Naive thymus-derived CD4-positive, alpha-beta T cell (primary cell): ENCODE measurements around the gene TRIM40. TPM values are rescaled to one million over a fixed set of nuclear protein-coding genes. Genes with fewer than 3 reads are reported as not detected.
"Not testable (repeated sequence)": the region's sequence is repeated elsewhere in the genome, so short reads cannot be mapped to it uniquely, and the experiment has no call there.

ENCODE experiments used
- ATAC-seq: fragments of 150-1000 bp; cut with Tn5 transposase; 2 replicates; pipeline ENCODE4 v1.10.0; 2021; ENCODE audit warnings: mild to moderate bottlenecking, moderate library complexity
- CTCF ChIA-PET: fragments of 350-600 bp; sonication (Branson Sonifier 250); formaldehyde crosslinking; loops from one replicate; lab custom pipeline; 2021; ENCODE audit warnings: antibody characterized with exemption; lab: Charles Lee
- POLR2A ChIA-PET: fragments of 350-600 bp; sonication (Branson Sonifier 250); formaldehyde crosslinking; loops from one replicate; lab custom pipeline; 2021; ENCODE audit warnings: antibody characterized with exemption, inconsistent platforms; lab: Charles Lee
- DNase-seq, 9 donors: peaks; one replicate each; pipeline versions ENCODE4 v3.0.0 to v3.0.0-alpha.2; 2020 to 2022; ENCODE audit warnings: mixed read lengths in 1 of 9
- H3K27ac ChIP-seq: one replicate; pipeline ENCODE4 v1.7.0; 2013; ENCODE audit warnings: mild to moderate bottlenecking, low read depth, low read length, moderate library complexity
- H3K27me3 ChIP-seq, 2 donors: one replicate each; pipeline ENCODE4 v1.7.0; 2013; ENCODE audit warnings: low read length in 2 of 2, mild to moderate bottlenecking in 2 of 2, moderate library complexity in 2 of 2; ENCODE audit not compliant: control insufficient read depth in 2 of 2, insufficient read depth in 2 of 2
- H3K36me3 ChIP-seq, 3 experiments: 1 replicate in 2 of 3; 2 replicates in 1 of 3; pipeline ENCODE4 v1.7.0; 2013; ENCODE audit warnings: low read length in 3 of 3, mild to moderate bottlenecking in 3 of 3, moderate library complexity in 1 of 3; ENCODE audit not compliant: insufficient read depth in 3 of 3, control insufficient read depth in 2 of 3
- H3K4me1 ChIP-seq, 2 donors: one replicate each; pipeline ENCODE4 v1.7.0; 2013; ENCODE audit warnings: low read length in 2 of 2, mild to moderate bottlenecking in 2 of 2, moderate library complexity in 1 of 2; ENCODE audit not compliant: control insufficient read depth in 2 of 2, insufficient read depth in 2 of 2
- H3K4me3 ChIP-seq: 2 replicates; pipeline ENCODE4 v1.7.0; 2013; ENCODE audit warnings: mild to moderate bottlenecking, low read length
- H3K9me3 ChIP-seq, 3 experiments: 1 replicate in 2 of 3; 2 replicates in 1 of 3; pipeline ENCODE4 v1.7.0; 2013; ENCODE audit warnings: low read length in 3 of 3; ENCODE audit not compliant: control insufficient read depth in 2 of 3
- H3K27ac Mint-ChIP-seq, 9 donors: one replicate each; pipeline ENCODE4 v1.8.0; 2020 to 2022; ENCODE audit warnings: mixed read lengths in 9 of 9, mild to moderate bottlenecking in 8 of 9, moderate library complexity in 5 of 9, inconsistent platforms in 2 of 9
- H3K27me3 Mint-ChIP-seq, 5 donors: one replicate each; pipeline ENCODE4 v1.8.0; 2021 to 2022; ENCODE audit warnings: mixed read lengths in 5 of 5, mild to moderate bottlenecking in 1 of 5
- H3K36me3 Mint-ChIP-seq, 5 donors: one replicate each; pipeline ENCODE4 v1.8.0; 2020 to 2022; ENCODE audit warnings: mixed read lengths in 5 of 5, mild to moderate bottlenecking in 3 of 5, inconsistent platforms in 1 of 5
- H3K4me1 Mint-ChIP-seq, 7 donors: one replicate each; pipeline ENCODE4 v1.8.0; 2020 to 2022; ENCODE audit warnings: mixed read lengths in 7 of 7, mild to moderate bottlenecking in 3 of 7, inconsistent platforms in 1 of 7
- H3K4me3 Mint-ChIP-seq, 10 donors: one replicate each; pipeline ENCODE4 v1.8.0; 2020 to 2022; ENCODE audit warnings: mild to moderate bottlenecking in 10 of 10, mixed read lengths in 10 of 10, moderate library complexity in 6 of 10, inconsistent platforms in 2 of 10
- H3K9me3 Mint-ChIP-seq, 11 donors: one replicate each; pipeline ENCODE4 v1.8.0; 2020 to 2022; ENCODE audit warnings: mixed read lengths in 11 of 11, mild to moderate bottlenecking in 4 of 11, inconsistent platforms in 1 of 11, moderate library complexity in 1 of 11
- intact Hi-C, 2 donors: fragments of 100-400 bp; cut with micrococcal nuclease; formaldehyde crosslinking; loops; one replicate each; pipeline ENCODE4 v1.15.1; 2023
- polyA plus RNA-seq, 2 donors: library from polyadenylated mRNA; unstranded; fragments of 300-500 nt; fragmentation: Illumina TruSeq; gene quantifications; one replicate each; pipeline ENCODE4 v1.2.3, GENCODE V29; 2021
- total RNA-seq, 6 experiments: library from RNA in 5 of 6; stranded (reverse) in 5 of 6; gene quantifications; 1 replicate in 5 of 6; 2 replicates in 1 of 6; pipeline ENCODE4 v1.2.3 and lab custom pipeline; 2021 to 2026

Gene TRIM40
- total and polyA plus RNA-seq, 7 experiments from 2014 or later, result not detected

GRCh38 chr6:30131947-30132497, 3.9 kb upstream of the TRIM40 start:
- Mint-ChIP-seq H3K27me3 (peaks cover 55 to 78% (median 65%) of the 10 kb centered on the region in 5 donors), H3K4me1 (peaks cover 3 to 26% (median 6%) of the 10 kb centered on the region in 7 donors), H3K36me3 (no peaks in the 10 kb centered on the region), H3K9me3 (no peaks in the 10 kb centered on the region), H3K27ac (no peak overlapping the region), H3K4me3 (no peak overlapping the region)
- H3K27ac ChIP-seq, result no peak overlapping the region
- CTCF ChIA-PET, result interaction anchor here (1.1 to 8.5 kb wide), 7 partner anchors 10 to 284 kb away, joined by 3 to 170 read pairs (median 3); no protein-coding TSS in a partner anchor
- POLR2A ChIA-PET, result interaction anchor here (1.3 to 1.4 kb wide), 2 partner anchors 30 to 71 kb away, joined by 3 read pairs; partner anchors contain the start of gene POLR1H
- H3K9me3 ChIP-seq, result no peaks in the 10 kb centered on the region
- no peaks in the 10 kb centered on the region for H3K36me3 ChIP-seq
- ATAC-seq, result no peak
- H3K4me1 ChIP-seq, result peaks cover 0 to 4% of the 10 kb centered on the region in 2 donors
- no peak for DNase-seq
- no peak overlapping the region for H3K4me3 ChIP-seq
- intact Hi-C loops, result loop anchor here (1.0 to 2.0 kb wide), 7 partner anchors 29 to 284 kb away; partner anchors contain the start of gene POLR1H (in 1 of the 2)
- peaks cover 5 to 12% of the 10 kb centered on the region in 2 donors for H3K27me3 ChIP-seq

GRCh38 chr6:30135147-30135546, 793 bp upstream of the TRIM40 start:
- no peaks in the 10 kb centered on the region for H3K36me3 Mint-ChIP-seq
- Histone ChIP-seq H3K9me3 (no peaks in the 10 kb centered on the region), H3K27me3 (peaks cover 0 to 3% of the 10 kb centered on the region in 2 donors), H3K4me1 (peaks cover 0 to 4% of the 10 kb centered on the region in 2 donors), H3K27ac (no peak overlapping the region), H3K4me3 (no peak overlapping the region), H3K36me3 (no peaks in the 10 kb centered on the region)
- H3K4me1 Mint-ChIP-seq, result peaks cover 2 to 18% (median 6%) of the 10 kb centered on the region in 7 donors
- H3K27ac Mint-ChIP-seq, result no peak overlapping the region
- CTCF ChIA-PET, result interaction anchor here (0.9 to 8.5 kb wide), 2 partner anchors 31 to 54 kb away, joined by 3 to 170 read pairs; no protein-coding TSS in a partner anchor
- intact Hi-C loops, result no loop called here
- no peak overlapping the region for H3K4me3 Mint-ChIP-seq
- H3K9me3 Mint-ChIP-seq, result peaks cover 0 to 1% (median 0%) of the 10 kb centered on the region in 11 donors
- DNase-seq (no peak), ATAC-seq (no peak)
- H3K27me3 Mint-ChIP-seq, result peaks cover 24 to 73% (median 47%) of the 10 kb centered on the region in 5 donors
- POLR2A ChIA-PET, result no interaction called here

GRCh38 chr6:30136570-30137286, 788 bp downstream of the TRIM40 start:
- Histone ChIP-seq H3K27me3 (peaks cover 0 to 3% of the 10 kb centered on the region in 2 donors), H3K36me3 (no peaks in the 10 kb centered on the region), H3K9me3 (no peaks in the 10 kb centered on the region), H3K4me3 (no peak overlapping the region), H3K27ac (no peak overlapping the region), H3K4me1 (no peaks in the 10 kb centered on the region)
- peaks cover 0 to 2% (median 0%) of the 10 kb centered on the region in 11 donors for H3K9me3 Mint-ChIP-seq
- ATAC-seq (no peak), DNase-seq (no peak)
- no peaks in the 10 kb centered on the region for H3K36me3 Mint-ChIP-seq
- H3K4me3 Mint-ChIP-seq, result no peak overlapping the region
- no peak overlapping the region for H3K27ac Mint-ChIP-seq
- H3K27me3 Mint-ChIP-seq, result peaks cover 25 to 72% (median 43%) of the 10 kb centered on the region in 5 donors
- ChIA-PET CTCF (interaction anchor here (8.5 kb wide), 1 partner anchor 33 kb away, joined by 170 read pairs; no protein-coding TSS in a partner anchor), POLR2A (no interaction called here)
- intact Hi-C loops, result no loop called here
- H3K4me1 Mint-ChIP-seq, result peaks cover 0 to 8% (median 0%) of the 10 kb centered on the region in 7 donors

- H3K36me3 ChIP-seq, H3K9me3 Mint-ChIP-seq, H3K27ac Mint-ChIP-seq, ATAC-seq, POLR2A ChIA-PET, DNase-seq, H3K4me1 ChIP-seq, H3K4me1 Mint-ChIP-seq, H3K27me3 ChIP-seq, H3K27ac ChIP-seq, H3K36me3 Mint-ChIP-seq, CTCF ChIA-PET, H3K9me3 ChIP-seq, H3K4me3 Mint-ChIP-seq, H3K4me3 ChIP-seq, intact Hi-C loops: not testable (repeated sequence)
- H3K27me3 Mint-ChIP-seq, result peaks cover 22 to 77% (median 43%) of the 10 kb centered on the region in 5 donors
Observed at GRCh38 chr6:30140240-30140639, 4.3 kb downstream of the TRIM40 start.

- no peak overlapping the region for H3K4me3 Mint-ChIP-seq
- peaks cover 28 to 66% (median 42%) of the 10 kb centered on the region in 5 donors for H3K27me3 Mint-ChIP-seq
- H3K27ac Mint-ChIP-seq, result no peak overlapping the region
- no peaks in the 10 kb centered on the region for H3K36me3 Mint-ChIP-seq
- peaks cover 0 to 2% (median 0%) of the 10 kb centered on the region in 11 donors for H3K9me3 Mint-ChIP-seq
- intact Hi-C loops, result no loop called here
- ChIA-PET POLR2A (no interaction called here), CTCF (no interaction called here)
- peaks cover 0 to 4% (median 0%) of the 10 kb centered on the region in 7 donors for H3K4me1 Mint-ChIP-seq
- no peaks in the 10 kb centered on the region for H3K9me3 ChIP-seq
- no peaks in the 10 kb centered on the region for H3K4me1 ChIP-seq
- H3K4me3 ChIP-seq, result no peak overlapping the region
- DNase-seq (no peak), ATAC-seq (no peak)
- no peak overlapping the region for H3K27ac ChIP-seq
- H3K27me3 ChIP-seq, result no peaks in the 10 kb centered on the region
- no peaks in the 10 kb centered on the region for H3K36me3 ChIP-seq
Observed at GRCh38 chr6:30142665-30143064, 6.7 kb downstream of the TRIM40 start.

- H3K27me3 ChIP-seq, result no peaks in the 10 kb centered on the region
- Mint-ChIP-seq H3K36me3 (no peaks in the 10 kb centered on the region), H3K27me3 (peaks cover 34 to 55% (median 40%) of the 10 kb centered on the region in 5 donors), H3K4me3 (no peak overlapping the region), H3K27ac (no peak overlapping the region), H3K9me3 (peaks cover 0 to 2% (median 0%) of the 10 kb centered on the region in 11 donors), H3K4me1 (peaks cover 0 to 4% (median 0%) of the 10 kb centered on the region in 7 donors)
- H3K9me3 ChIP-seq, result no peaks in the 10 kb centered on the region
- no peaks in the 10 kb centered on the region for H3K36me3 ChIP-seq
- DNase-seq (no peak), ATAC-seq (no peak)
- H3K4me1 ChIP-seq, result no peaks in the 10 kb centered on the region
- POLR2A ChIA-PET, result no interaction called here
- no peak overlapping the region for H3K27ac ChIP-seq
- intact Hi-C loops, result no loop called here
- CTCF ChIA-PET, result interaction anchor here (0.8 kb wide), 1 partner anchor 88 kb away, joined by 3 read pairs; no protein-coding TSS in a partner anchor
- H3K4me3 ChIP-seq, result no peak overlapping the region
Observed at GRCh38 chr6:30143780-30144179, 7.8 kb downstream of the TRIM40 start.
